H9 (cell line): Measurements from ENCODE around the gene ADARB2. TPM values are rescaled to one million over a fixed set of nuclear protein-coding genes. Genes with fewer than 3 reads are reported as not detected.

Source experiments
- DNase-seq: peaks from one replicate; pipeline ENCODE4 v3.0.0-alpha.2; 2017
- H2AFZ ChIP-seq: one replicate; pipeline ENCODE4 v1.6.1; 2013; ENCODE audit warnings: mild to moderate bottlenecking, low read length, control low read depth, moderate library complexity
- H2AK5ac ChIP-seq: 2 replicates; pipeline ENCODE4 v1.6.1; 2013; ENCODE audit warnings: low read length, control low read depth, mixed read lengths; ENCODE audit not compliant: insufficient read length
- H2BK120ac ChIP-seq: one replicate; pipeline ENCODE4 v1.6.1; 2013; ENCODE audit warnings: low read depth, mild to moderate bottlenecking, low read length, control low read depth, inconsistent platforms; ENCODE audit not compliant: poor library complexity, severe bottlenecking
- H2BK12ac ChIP-seq: 2 replicates; pipeline ENCODE4 v1.6.1; 2013; ENCODE audit warnings: low read length, control low read depth, mixed read lengths, low read depth; ENCODE audit not compliant: insufficient read length
- H2BK15ac ChIP-seq: 2 replicates; pipeline ENCODE4 v1.6.1; 2013; ENCODE audit warnings: low read depth, low read length, control low read depth
- H2BK20ac ChIP-seq: one replicate; pipeline ENCODE4 v1.6.1; 2013; ENCODE audit warnings: low read depth, mild to moderate bottlenecking, low read length, control low read depth, inconsistent platforms; ENCODE audit not compliant: poor library complexity, severe bottlenecking
- H2BK5ac ChIP-seq: 2 replicates; pipeline ENCODE4 v1.6.1; 2013; ENCODE audit warnings: low read length, control low read depth, mixed read lengths; ENCODE audit not compliant: insufficient read length
- H3K14ac ChIP-seq: 2 replicates; pipeline ENCODE4 v1.6.1; 2013; ENCODE audit warnings: low read length, control low read depth; ENCODE audit not compliant: insufficient read depth
- H3K18ac ChIP-seq: 2 replicates; pipeline ENCODE4 v1.6.1; 2013; ENCODE audit warnings: low read depth, mild to moderate bottlenecking, mixed read lengths, low read length, control low read depth; ENCODE audit not compliant: insufficient read length
- H3K23ac ChIP-seq: 2 replicates; pipeline ENCODE4 v1.6.1; 2013; ENCODE audit warnings: low read length, control low read depth, mixed read lengths, low read depth; ENCODE audit not compliant: insufficient read length
- H3K23me2 ChIP-seq: 2 replicates; pipeline ENCODE4 v1.6.1; 2013; ENCODE audit warnings: low read depth, mild to moderate bottlenecking, mixed read lengths, low read length, control low read depth; ENCODE audit not compliant: insufficient read length, poor library complexity, severe bottlenecking
- H3K27ac ChIP-seq: 2 replicates; pipeline ENCODE4 v1.5.1; 2013; ENCODE audit warnings: low read length, control low read depth, mixed read lengths, low read depth; ENCODE audit not compliant: insufficient read length
- H3K27me3 ChIP-seq: 2 replicates; pipeline ENCODE4 v1.6.1; 2013; ENCODE audit warnings: low read length, control low read depth, inconsistent platforms; ENCODE audit not compliant: insufficient read depth
- H3K4ac ChIP-seq: 2 replicates; pipeline ENCODE4 v1.6.1; 2013; ENCODE audit warnings: low read depth, mild to moderate bottlenecking, control low read depth, inconsistent platforms, low read length, moderate library complexity
- H3K4me1 ChIP-seq: 2 replicates; pipeline ENCODE4 v1.6.1; 2013; ENCODE audit warnings: low read length, control low read depth, inconsistent platforms; ENCODE audit not compliant: insufficient read depth
- H3K4me2 ChIP-seq: 2 replicates; pipeline ENCODE4 v1.6.1; 2013; ENCODE audit warnings: low read length, control low read depth, mixed read lengths; ENCODE audit not compliant: insufficient read length, insufficient read depth
- H3K56ac ChIP-seq: 2 replicates; pipeline ENCODE4 v1.6.1; 2013; ENCODE audit warnings: low read depth, mild to moderate bottlenecking, mixed read lengths, low read length, control low read depth; ENCODE audit not compliant: insufficient read length
- H3K79me1 ChIP-seq: 2 replicates; pipeline ENCODE4 v1.6.1; 2013; ENCODE audit warnings: low read depth, mild to moderate bottlenecking, moderate library complexity, low read length, control low read depth, inconsistent platforms; ENCODE audit not compliant: insufficient read depth, poor library complexity, severe bottlenecking
- H3K79me2 ChIP-seq: 2 replicates; pipeline ENCODE4 v1.6.1; 2013; ENCODE audit warnings: low read length, control low read depth, inconsistent platforms; ENCODE audit not compliant: insufficient read depth
- H3K9ac ChIP-seq: 2 replicates; pipeline ENCODE4 v1.6.1; 2013; ENCODE audit warnings: low read length, control low read depth, mixed read lengths; ENCODE audit not compliant: insufficient read length; ENCODE audit errors: extremely low read depth
- H3K9me3 ChIP-seq: one replicate; pipeline ENCODE4 v1.6.1; 2013; ENCODE audit warnings: low read depth, low read length, inconsistent platforms; ENCODE audit not compliant: control insufficient read depth
- H3T11ph ChIP-seq: one replicate; pipeline ENCODE4 v1.6.1; 2013; ENCODE audit warnings: mild to moderate bottlenecking, low read length, control low read depth, inconsistent platforms
- H4K20me1 ChIP-seq: one replicate; pipeline ENCODE4 v1.6.1; 2013; ENCODE audit not compliant: control insufficient read depth, insufficient read length, insufficient read depth
- H4K5ac ChIP-seq: 2 replicates; pipeline ENCODE4 v1.6.1; 2013; ENCODE audit warnings: low read depth, mild to moderate bottlenecking, mixed read lengths, low read length, control low read depth; ENCODE audit not compliant: insufficient read length
- H4K8ac ChIP-seq: replicated peaks from 2 replicates; pipeline ENCODE4 v1.6.1; 2013; ENCODE audit warnings: low read length, control low read depth, mixed read lengths, low read depth; ENCODE audit not compliant: insufficient read length
- H4K91ac ChIP-seq: 2 replicates; pipeline ENCODE4 v1.6.1; 2013; ENCODE audit warnings: low read depth, mild to moderate bottlenecking, moderate library complexity, mixed read lengths, low read length, control low read depth; ENCODE audit not compliant: insufficient read length
- H3K27ac Mint-ChIP-seq, 3 experiments: 2 replicates in 2 of 3; 3 replicates in 1 of 3; pipeline ENCODE4 v1.8.0; 2020 to 2021; ENCODE audit warnings: mixed read lengths in 3 of 3, mild to moderate bottlenecking in 1 of 3, moderate library complexity in 1 of 3
- H3K27me3 Mint-ChIP-seq: 2 replicates; pipeline ENCODE4 v1.8.0; 2021; ENCODE audit warnings: low read depth, mild to moderate bottlenecking, moderate library complexity, mixed read lengths
- H3K36me3 Mint-ChIP-seq, 3 experiments: 2 replicates in 2 of 3; 3 replicates in 1 of 3; pipeline ENCODE4 v1.8.0; 2020 to 2021; ENCODE audit warnings: low read depth in 3 of 3, mixed read lengths in 3 of 3; ENCODE audit not compliant: insufficient read depth in 1 of 3
- H3K4me1 Mint-ChIP-seq, 2 experiments: 2 replicates each; pipeline ENCODE4 v1.8.0; 2020; ENCODE audit warnings: mixed read lengths in 2 of 2
- H3K4me3 Mint-ChIP-seq, 2 experiments: 2 replicates in 1 of 2; 3 replicates in 1 of 2; pipeline ENCODE4 v1.8.0; 2020 to 2021; ENCODE audit warnings: mild to moderate bottlenecking in 2 of 2, mixed read lengths in 2 of 2, moderate library complexity in 1 of 2
- H3K9me3 Mint-ChIP-seq, 2 experiments: 2 replicates in 1 of 2; 3 replicates in 1 of 2; pipeline ENCODE4 v1.8.0; 2020; ENCODE audit warnings: mild to moderate bottlenecking in 2 of 2, mixed read lengths in 2 of 2, moderate library complexity in 1 of 2
- CTCF ChIP-seq: fragments of 200-600 bp; sonication (generic); conservative IDR thresholded peaks from 3 replicates; pipeline ENCODE4 v1.8.0; 2021; ENCODE audit warnings: antibody characterized with exemption, mild to moderate bottlenecking
- WGBS: extraction: QIAGEN DNeasy Blood & Tissue Kit; methylation state at CpG from one replicate; pipeline ENCODE4 v1.1.7; 2013; ENCODE audit warnings: missing lambda C conversion rate, low lambda C conversion rate, mixed read lengths; ENCODE audit not compliant: insufficient read length; ENCODE audit errors: extremely low coverage; 5-methylcytosine and 5-hydroxymethylcytosine counted together
- total RNA-seq: library from RNA; stranded (reverse); gene quantifications from 2 replicates; pipeline ENCODE4 v1.2.1, GENCODE V29; 2021

The ADARB2 gene
- total RNA-seq, 1 experiment from 2014 or later: 0.87 TPM

- Histone ChIP-seq H2AFZ (no peak overlapping the region), H2BK15ac (no peak overlapping the region), H3K4me2 (no peak overlapping the region), H3K27me3 (no peaks in the 10 kb centered on the region), H4K8ac (no peak overlapping the region), H3K14ac (no peak overlapping the region), H2AK5ac (no peak overlapping the region), H3K9ac (no peak overlapping the region), H3K27ac (no peak overlapping the region), H3K4ac (no peak overlapping the region), H2BK120ac (no peak overlapping the region), H3K23me2 (no peaks in the 10 kb centered on the region), H4K20me1 (no peaks in the 10 kb centered on the region), H3K79me2 (no peaks in the 10 kb centered on the region), H4K91ac (no peak overlapping the region), H3K79me1 (no peaks in the 10 kb centered on the region), H3T11ph (no peak overlapping the region), H3K18ac (no peak overlapping the region), H3K9me3 (no peaks in the 10 kb centered on the region), H3K56ac (no peak overlapping the region), H2BK12ac (no peak overlapping the region), H2BK20ac (no peak overlapping the region), H3K4me1 (no peaks in the 10 kb centered on the region), H2BK5ac (no peak overlapping the region), H3K23ac (no peak overlapping the region), H4K5ac (no peak overlapping the region)
- H3K27me3 Mint-ChIP-seq: peaks cover 13% of the 10 kb centered on the region
- no peak for TF ChIP-seq CTCF
- no peak overlapping the region for H3K27ac Mint-ChIP-seq
- WGBS: no CpG with 5 or more reads among the region's 8 CpGs
- H3K4me1 Mint-ChIP-seq: no peaks in the 10 kb centered on the region
- H3K9me3 Mint-ChIP-seq: no peaks in the 10 kb centered on the region; a peak in 1 of 5 replicates
- DNase-seq: no peak
- H3K36me3 Mint-ChIP-seq: no peaks in the 10 kb centered on the region
- no peak overlapping the region for H3K4me3 Mint-ChIP-seq
Observed at GRCh38 chr10:1642600-1643160, 94.6 kb downstream of the ADARB2 start.
